ENCODE measurements around the gene MLLT10.

- TF ChIP-seq ZNF232 (CRISPR knock-in tag; IDR thresholded peaks at IDR 0.05) (no peak), GABPB1 (CRISPR knock-in tag; IDR thresholded peaks at IDR 0.05) (no peak), CTCF (IDR thresholded peaks at IDR 0.05) (no peak)
These were observed 91.7 kb downstream of the MLLT10 start for GRCh38 chr10:21625623-21626229.

Measured in WTC11 (cell line).